Smooth muscle cell of the coronary artery (primary cell): Measurements from ENCODE around the gene SFXN2. TPM values are rescaled to one million over a fixed set of nuclear protein-coding genes. Genes with fewer than 3 reads are reported as not detected.

Source experiments
- total RNA-seq: library from RNA; depleted of rRNA; stranded (reverse); fragments of >200 nt; gene quantifications from 2 replicates; pipeline ENCODE4 v1.2.3, GENCODE V29; 2014; ENCODE audit warnings: low replicate concordance

Gene SFXN2, protein sequence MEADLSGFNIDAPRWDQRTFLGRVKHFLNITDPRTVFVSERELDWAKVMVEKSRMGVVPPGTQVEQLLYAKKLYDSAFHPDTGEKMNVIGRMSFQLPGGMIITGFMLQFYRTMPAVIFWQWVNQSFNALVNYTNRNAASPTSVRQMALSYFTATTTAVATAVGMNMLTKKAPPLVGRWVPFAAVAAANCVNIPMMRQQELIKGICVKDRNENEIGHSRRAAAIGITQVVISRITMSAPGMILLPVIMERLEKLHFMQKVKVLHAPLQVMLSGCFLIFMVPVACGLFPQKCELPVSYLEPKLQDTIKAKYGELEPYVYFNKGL
- 4.1 and 5.6 TPM in 2 replicates for total RNA-seq

DNA sequence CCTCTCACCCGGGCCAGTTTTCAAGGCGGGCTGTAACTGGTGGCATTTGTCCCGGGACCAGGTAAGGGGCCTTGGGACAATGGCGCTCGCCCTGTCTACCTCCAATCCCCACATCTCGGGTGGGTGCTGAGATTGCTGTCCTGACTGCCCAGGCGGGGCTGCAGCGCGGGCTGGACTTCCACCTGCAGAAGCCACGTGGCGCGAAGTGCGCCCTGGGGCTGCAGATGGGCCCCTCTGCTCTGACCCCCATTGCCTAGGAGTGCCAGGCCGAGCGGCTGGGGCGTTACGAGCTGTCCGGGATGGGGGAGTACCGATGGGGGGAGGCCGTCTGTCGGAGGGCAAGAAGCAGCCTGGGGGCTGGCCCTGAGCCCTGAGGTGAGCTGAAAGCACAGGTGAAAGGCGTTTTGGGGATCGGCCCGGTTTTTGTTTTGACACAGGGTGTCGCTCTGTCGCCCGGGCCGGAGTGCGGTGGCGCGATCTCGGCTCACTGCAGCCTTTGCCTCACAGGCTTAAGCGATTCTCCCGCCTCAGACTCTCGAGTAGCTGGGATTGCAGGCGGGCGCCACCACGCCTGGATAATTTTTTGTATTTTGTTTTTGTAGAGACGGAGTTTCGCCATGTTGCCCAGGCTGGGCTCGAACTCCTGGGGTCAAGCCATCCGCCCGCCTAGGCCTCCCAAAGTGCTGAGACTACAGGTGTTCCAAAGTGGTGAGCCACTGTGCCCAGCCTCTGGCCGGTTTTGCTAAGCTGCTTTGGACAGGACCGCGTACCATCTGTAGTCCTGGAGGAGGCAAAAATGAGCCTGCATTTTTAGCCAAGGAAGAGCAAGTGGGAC is at the start of gene SFXN2:
Gene SFXN2 (plus strand): TSS at position 16 of the 835 bp plus-strand sequence. CDS start 12,001 bp downstream, outside the sequence.

DNA sequence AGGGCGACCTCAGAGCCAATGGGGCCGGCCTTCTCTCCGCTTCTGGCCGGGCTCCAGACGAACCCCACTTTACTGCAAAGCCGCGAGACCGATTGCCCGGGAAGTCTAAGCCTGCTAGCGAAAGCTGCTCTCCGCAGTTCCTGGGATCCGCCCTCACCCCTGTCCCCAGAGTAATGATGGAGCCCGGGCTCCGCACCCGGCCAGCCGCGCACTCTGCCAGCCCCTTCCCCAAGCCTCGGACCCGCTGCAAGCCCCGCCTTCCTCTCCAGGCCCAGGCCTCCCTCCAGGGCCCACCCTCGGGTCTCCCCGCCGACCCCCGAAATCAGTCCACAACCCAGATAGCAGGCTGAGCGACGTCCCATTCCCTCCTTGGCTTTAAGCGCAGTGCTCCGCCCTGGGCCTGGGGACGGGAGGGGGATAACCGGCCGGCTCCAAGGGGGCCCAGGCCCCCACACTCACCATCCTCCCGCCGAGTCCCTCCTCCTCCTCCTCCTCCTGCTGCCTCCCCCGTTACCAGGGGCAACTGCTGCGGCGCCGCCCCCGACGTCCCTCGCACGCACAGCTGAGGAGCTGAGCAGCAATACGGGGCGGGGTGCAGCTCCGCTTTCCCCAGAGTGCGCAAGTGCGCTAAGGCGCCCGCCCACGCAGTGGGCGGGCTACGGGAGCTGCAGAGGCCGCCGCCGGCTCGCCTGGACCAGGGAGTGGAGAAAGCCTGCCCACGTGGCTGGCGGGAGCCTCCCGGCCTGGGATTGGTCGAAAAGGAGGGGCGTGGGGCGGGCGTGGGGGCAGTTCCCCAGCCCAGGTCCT is 419 bp upstream of the SFXN2 start, which contains the start of gene ARL3:
Gene ARL3 (minus strand): TSS at position 584 of the 807 bp plus-strand sequence. CDS start 122 bp downstream, at position 462.

DNA sequence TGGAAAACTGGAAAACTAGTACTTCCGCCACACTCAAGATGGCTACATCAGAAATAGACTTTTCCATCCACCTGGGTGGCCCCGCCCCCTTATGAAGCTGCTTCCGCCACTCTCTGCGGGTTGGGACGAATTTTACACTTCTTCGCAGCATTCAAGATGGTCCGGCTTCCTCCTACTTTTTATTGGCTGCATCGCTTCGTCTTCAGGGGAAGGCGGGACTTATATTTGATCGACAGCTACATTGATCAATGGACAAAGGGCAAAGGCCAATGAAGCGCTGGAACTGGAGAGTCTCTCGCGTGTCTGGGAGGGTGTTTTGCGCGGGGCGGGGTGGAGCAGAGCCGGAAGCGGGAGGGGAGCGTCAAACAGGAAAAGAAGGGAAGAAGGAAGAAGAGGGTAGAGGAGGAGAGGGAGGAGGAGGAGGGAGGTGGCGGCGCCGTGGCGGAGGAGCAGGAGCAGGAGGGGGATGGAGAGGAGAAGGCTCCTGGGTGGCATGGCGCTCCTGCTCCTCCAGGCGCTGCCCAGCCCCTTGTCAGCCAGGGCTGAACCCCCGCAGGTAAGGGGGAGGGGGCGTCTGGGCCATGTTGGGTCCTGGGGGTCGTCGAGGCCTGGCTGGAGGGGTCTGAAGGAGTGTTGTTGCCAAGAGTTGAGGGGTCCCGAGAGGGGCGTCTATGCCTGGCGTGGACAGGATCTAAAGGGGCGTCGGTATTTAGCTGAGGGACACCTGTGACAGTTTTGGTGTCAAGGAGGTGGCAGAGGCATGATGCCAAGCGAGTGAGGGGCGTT is 29.3 kb downstream of the SFXN2 start, which contains the start of gene WBP1L:
Gene WBP1L (plus strand): TSS at position 361 of the 786 bp plus-strand sequence. CDS start 106 bp downstream, at position 467.

Other genes starting within 250 kb of the SFXN2 start
- gene ACTR1A, start 211.9 kb upstream of the SFXN2 start, total RNA-seq: 73.4 and 142 TPM in 2 replicates
- gene SUFU, start 210.7 kb upstream of the SFXN2 start, total RNA-seq: 1.3 and 3.0 TPM in 2 replicates
- gene TRIM8, start 70.2 kb upstream of the SFXN2 start, total RNA-seq: 38.3 and 93.6 TPM in 2 replicates
- gene ARL3, start 239 bp upstream of the SFXN2 start, total RNA-seq: 6.2 and 9.1 TPM in 2 replicates
- gene WBP1L, start 29.3 kb downstream of the SFXN2 start, total RNA-seq: 49.0 and 58.6 TPM in 2 replicates
- not detected in 2 replicates for gene CYP17A1, start 122.8 kb downstream of the SFXN2 start, total RNA-seq
- 8.7 and 21.8 TPM in 2 replicates for gene BORCS7, start 139.6 kb downstream of the SFXN2 start, total RNA-seq
- gene AS3MT, start 154.8 kb downstream of the SFXN2 start, total RNA-seq: 5.0 and 5.9 TPM in 2 replicates
- 14.6 and 15.3 TPM in 2 replicates for gene CNNM2, start 203.7 kb downstream of the SFXN2 start, total RNA-seq